Common myeloid progenitor, CD34-positive (primary cell): Measurements from ENCODE around the gene OR12D1. TPM values are rescaled to one million over a fixed set of nuclear protein-coding genes. Genes with fewer than 3 reads are reported as not detected.

Source experiments
- CTCF ChIA-PET: fragments of 350-600 bp; sonication (Branson Sonifier 250); formaldehyde crosslinking; loops from one replicate; lab custom pipeline; 2021; ENCODE audit warnings: antibody characterized with exemption; lab: Charles Lee
- POLR2A ChIA-PET: fragments of 350-600 bp; sonication (Branson Sonifier 250); formaldehyde crosslinking; loops from one replicate; lab custom pipeline; 2021; ENCODE audit warnings: antibody characterized with exemption; lab: Charles Lee
- DNase-seq, 3 donors: peaks; one replicate each; pipeline versions ENCODE4 v3.0.0 to v3.0.0-alpha.2; 2013
- H3K27ac ChIP-seq, 2 experiments: 1 replicate in 1 of 2; 2 replicates in 1 of 2; pipeline ENCODE4 v1.7.0; 2013; ENCODE audit warnings: inconsistent platforms in 2 of 2, low read length in 2 of 2, mild to moderate bottlenecking in 2 of 2, low read depth in 1 of 2, moderate library complexity in 1 of 2; ENCODE audit not compliant: severe bottlenecking in 2 of 2, insufficient read depth in 1 of 2, poor library complexity in 1 of 2
- H3K27me3 ChIP-seq, 5 experiments: replicated peaks in 2 of 5; 1 replicate in 3 of 5; 2 replicates in 2 of 5; pipeline versions ENCODE4 v1.6.1 to v1.7.0; 2013; ENCODE audit warnings: low read length in 4 of 5, mild to moderate bottlenecking in 2 of 5, moderate library complexity in 2 of 5, inconsistent platforms in 1 of 5; ENCODE audit not compliant: insufficient read depth in 5 of 5, control insufficient read depth in 4 of 5
- H3K36me3 ChIP-seq, 4 experiments: 1 replicate in 2 of 4; 2 replicates in 2 of 4; pipeline versions ENCODE4 v1.6.1 to v1.7.0; 2013; ENCODE audit warnings: low read length in 3 of 4, control low read depth in 1 of 4, mild to moderate bottlenecking in 1 of 4; ENCODE audit not compliant: control insufficient read depth in 4 of 4, insufficient read depth in 4 of 4
- H3K4me1 ChIP-seq, 4 experiments: 1 replicate in 3 of 4; 2 replicates in 1 of 4; pipeline versions ENCODE4 v1.6.1 to v1.7.1; 2013; ENCODE audit warnings: low read length in 3 of 4, mild to moderate bottlenecking in 3 of 4, control low read depth in 1 of 4, inconsistent platforms in 1 of 4, moderate library complexity in 1 of 4; ENCODE audit not compliant: control insufficient read depth in 4 of 4, insufficient read depth in 4 of 4; ENCODE audit errors: control extremely low read depth in 1 of 4
- H3K4me3 ChIP-seq, 7 experiments: 1 replicate in 4 of 7; 2 replicates in 3 of 7; pipeline versions ENCODE4 v1.5.1 to v1.7.0; 2013; ENCODE audit warnings: mild to moderate bottlenecking in 7 of 7, low read length in 6 of 7, moderate library complexity in 6 of 7, inconsistent platforms in 2 of 7, low read depth in 2 of 7, control low read depth in 1 of 7; ENCODE audit not compliant: insufficient read depth in 4 of 7, control insufficient read depth in 1 of 7; ENCODE audit errors: extremely low read depth in 1 of 7
- H3K9me3 ChIP-seq, 5 experiments: 1 replicate in 4 of 5; 2 replicates in 1 of 5; pipeline versions ENCODE4 v1.6.1 to v1.7.1; 2013; ENCODE audit warnings: low read length in 4 of 5, mild to moderate bottlenecking in 2 of 5, inconsistent platforms in 1 of 5, low read depth in 1 of 5, moderate library complexity in 1 of 5; ENCODE audit not compliant: control insufficient read depth in 4 of 5, insufficient read depth in 2 of 5; ENCODE audit errors: control extremely low read depth in 1 of 5
- WGBS: methylation state at CpG from one replicate; pipeline ENCODE4 v1.1.5; 2013; ENCODE audit not compliant: insufficient coverage; 5-methylcytosine and 5-hydroxymethylcytosine counted together
- polyA plus RNA-seq: library from polyadenylated mRNA; unstranded; fragments of 120-200 nt; gene quantifications from one replicate; pipeline ENCODE4 v1.2.1, GENCODE V29; 2013

Gene OR12D1
- polyA plus RNA-seq: not detected

- H3K27me3 ChIP-seq: peaks cover 0 to 2% (median 0%) of the 10 kb centered on the region in 5 experiments
- H3K27ac ChIP-seq: no peak within 1 kb of the TSS
- CTCF ChIA-PET: interaction anchor here (1.0 kb wide), 1 partner anchor 172 kb away, joined by 3 read pairs; no protein-coding TSS in a partner anchor
- POLR2A ChIA-PET: no interaction called here
- DNase-seq: no peak
- peaks cover 0 to 13% (median 3%) of the 10 kb centered on the region in 5 experiments for H3K9me3 ChIP-seq
- no peak within 1 kb of the TSS for H3K4me3 ChIP-seq
- H3K4me1 ChIP-seq: no peaks in the 10 kb centered on the region
- H3K36me3 ChIP-seq: no peaks in the 10 kb centered on the region
Measured at GRCh38 chr6:29414588-29414987, at the start of gene OR12D1. Gene OR12D1 (plus strand): TSS chr6:29414928.

- POLR2A ChIA-PET: no interaction called here
- H3K27ac ChIP-seq: no peak within 1 kb of the TSS
- 87% methylated on average over 3 of the region's 3 CpGs for WGBS
- H3K4me1 ChIP-seq: no peaks in the 10 kb centered on the region
- no peak within 1 kb of the TSS for H3K4me3 ChIP-seq
- no peaks in the 10 kb centered on the region for H3K9me3 ChIP-seq
- H3K36me3 ChIP-seq: no peaks in the 10 kb centered on the region
- DNase-seq: no peak
- CTCF ChIA-PET: no interaction called here
- H3K27me3 ChIP-seq: peaks cover 0 to 3% (median 0%) of the 10 kb centered on the region in 5 experiments
Measured at GRCh38 chr6:29368765-29369164, 46.0 kb upstream of the OR12D1 start, which contains the start of gene OR5V1. Gene OR5V1 (minus strand): TSS chr6:29368865. CDS start chr6:29356195, 12,670 bp downstream.

GRCh38 chr6:29375191-29375590 lies 39.5 kb upstream of the OR12D1 start, which contains the start of gene OR12D3:
Gene OR12D3 (minus strand): TSS chr6:29375291. CDS start chr6:29375287, 4 bp downstream.
- H3K27ac ChIP-seq: no peak within 1 kb of the TSS
- peaks cover 0 to 2% (median 0%) of the 10 kb centered on the region in 5 experiments for H3K27me3 ChIP-seq
- no peaks in the 10 kb centered on the region for H3K4me1 ChIP-seq
- no CpG with 5 or more reads among the region's 1 CpG for WGBS
- ChIA-PET POLR2A (no interaction called here), CTCF (interaction anchor here (0.6 to 3.3 kb wide), 6 partner anchors 203 to 461 kb away, joined by 3 to 33 read pairs (median 3); partner anchors contain the start of gene OR2H2)
- H3K4me3 ChIP-seq: no peak within 1 kb of the TSS
- no peaks in the 10 kb centered on the region for H3K36me3 ChIP-seq
- no peaks in the 10 kb centered on the region for H3K9me3 ChIP-seq
- no peak for DNase-seq

- Histone ChIP-seq H3K36me3 (no peaks in the 10 kb centered on the region), H3K4me3 (no peak overlapping the region), H3K9me3 (no peaks in the 10 kb centered on the region), H3K27me3 (peaks cover 0 to 2% (median 0%) of the 10 kb centered on the region in 5 experiments), H3K4me1 (no peaks in the 10 kb centered on the region), H3K27ac (no peak overlapping the region)
- ChIA-PET CTCF (interaction anchor here (0.6 to 3.3 kb wide), 7 partner anchors 211 to 274 kb away, joined by 3 to 33 read pairs (median 3); partner anchors contain the start of gene OR2H2), POLR2A (no interaction called here)
- peak; percentile 29 to 54 (median 50) for DNase-seq
Measured at GRCh38 chr6:29376003-29376402, 38.7 kb upstream of the OR12D1 start.

GRCh38 chr6:29388533-29388932 lies 26.2 kb upstream of the OR12D1 start:
- ChIA-PET CTCF (no interaction called here), POLR2A (interaction anchor here (0.7 kb wide), 1 partner anchor 23 kb away, joined by 3 read pairs; no protein-coding TSS in a partner anchor)
- DNase-seq: no peak
- Histone ChIP-seq H3K27ac (no peak overlapping the region), H3K4me3 (no peak overlapping the region), H3K4me1 (no peaks in the 10 kb centered on the region), H3K9me3 (peaks cover 0 to 2% (median 0%) of the 10 kb centered on the region in 5 experiments), H3K36me3 (no peaks in the 10 kb centered on the region), H3K27me3 (peaks cover 0 to 3% (median 0%) of the 10 kb centered on the region in 5 experiments)
- 100% methylated on average over 1 of the region's 4 CpGs for WGBS

- no peaks in the 10 kb centered on the region for H3K4me1 ChIP-seq
- peaks cover 0 to 2% (median 0%) of the 10 kb centered on the region in 5 experiments for H3K9me3 ChIP-seq
- no peaks in the 10 kb centered on the region for H3K36me3 ChIP-seq
- peaks cover 2 to 16% (median 7%) of the 10 kb centered on the region in 5 experiments for H3K27me3 ChIP-seq
- no peak within 1 kb of the TSS for H3K4me3 ChIP-seq
- DNase-seq: no peak
- ChIA-PET CTCF (no interaction called here), POLR2A (no interaction called here)
- no peak within 1 kb of the TSS for H3K27ac ChIP-seq
Measured at GRCh38 chr6:29395331-29395730, 19.4 kb upstream of the OR12D1 start, which contains the start of gene OR12D2. Gene OR12D2 (plus strand): TSS chr6:29395631. CDS start chr6:29396700, 1,069 bp downstream.

- POLR2A ChIA-PET: no interaction called here
- WGBS: no CpG with 5 or more reads among the region's 2 CpGs
- H3K27ac ChIP-seq: no peak overlapping the region
- CTCF ChIA-PET: no interaction called here
- H3K4me1 ChIP-seq: no peaks in the 10 kb centered on the region
- no peak overlapping the region for H3K4me3 ChIP-seq
- H3K27me3 ChIP-seq: peaks cover 0 to 16% (median 6%) of the 10 kb centered on the region in 5 experiments
- DNase-seq: no peak
- H3K9me3 ChIP-seq: no peaks in the 10 kb centered on the region
- no peaks in the 10 kb centered on the region for H3K36me3 ChIP-seq
Measured at GRCh38 chr6:29399525-29399924, 15.2 kb upstream of the OR12D1 start.
